ENCODE measurements around the gene CPN2.

The CPN2 gene

DNA sequence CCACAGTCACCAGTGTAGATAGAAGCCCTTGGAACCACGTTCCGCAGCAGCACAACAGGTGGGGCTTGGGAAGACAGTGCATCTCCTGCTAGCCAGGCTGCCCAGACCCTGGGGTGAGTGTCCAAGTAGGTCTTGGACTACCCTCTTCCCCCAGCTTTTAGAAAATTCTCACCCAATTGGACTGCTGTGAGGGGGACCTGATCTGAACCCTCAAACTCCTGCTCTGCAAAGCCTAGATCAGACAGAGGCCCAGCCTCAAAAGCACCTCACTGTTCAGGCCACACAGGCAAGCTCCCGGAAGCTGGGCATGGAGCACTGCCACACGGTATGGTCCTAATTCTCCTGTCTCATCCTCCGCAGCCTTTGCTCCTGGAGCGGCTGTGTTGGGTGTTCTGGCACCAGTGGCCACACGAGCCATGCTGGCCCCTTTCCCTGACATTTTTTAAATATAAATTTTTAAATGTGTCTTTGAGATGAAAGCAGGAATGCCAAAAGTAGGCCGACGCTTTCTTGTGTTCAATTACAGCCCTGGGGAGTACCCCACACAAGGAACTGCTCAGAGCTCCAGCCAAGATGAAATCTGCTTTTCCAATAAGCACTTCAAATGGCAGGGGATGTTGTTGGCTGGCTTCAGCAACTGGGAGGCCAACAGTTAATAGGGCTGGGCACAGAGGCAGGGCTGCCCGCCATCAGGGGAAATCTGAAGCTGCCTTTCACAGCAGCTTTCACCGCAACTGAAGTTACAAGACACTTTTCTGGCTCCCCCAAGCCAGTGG, 40.9 kb downstream of the CPN2 start:
- no peak for DNase-seq

DNA sequence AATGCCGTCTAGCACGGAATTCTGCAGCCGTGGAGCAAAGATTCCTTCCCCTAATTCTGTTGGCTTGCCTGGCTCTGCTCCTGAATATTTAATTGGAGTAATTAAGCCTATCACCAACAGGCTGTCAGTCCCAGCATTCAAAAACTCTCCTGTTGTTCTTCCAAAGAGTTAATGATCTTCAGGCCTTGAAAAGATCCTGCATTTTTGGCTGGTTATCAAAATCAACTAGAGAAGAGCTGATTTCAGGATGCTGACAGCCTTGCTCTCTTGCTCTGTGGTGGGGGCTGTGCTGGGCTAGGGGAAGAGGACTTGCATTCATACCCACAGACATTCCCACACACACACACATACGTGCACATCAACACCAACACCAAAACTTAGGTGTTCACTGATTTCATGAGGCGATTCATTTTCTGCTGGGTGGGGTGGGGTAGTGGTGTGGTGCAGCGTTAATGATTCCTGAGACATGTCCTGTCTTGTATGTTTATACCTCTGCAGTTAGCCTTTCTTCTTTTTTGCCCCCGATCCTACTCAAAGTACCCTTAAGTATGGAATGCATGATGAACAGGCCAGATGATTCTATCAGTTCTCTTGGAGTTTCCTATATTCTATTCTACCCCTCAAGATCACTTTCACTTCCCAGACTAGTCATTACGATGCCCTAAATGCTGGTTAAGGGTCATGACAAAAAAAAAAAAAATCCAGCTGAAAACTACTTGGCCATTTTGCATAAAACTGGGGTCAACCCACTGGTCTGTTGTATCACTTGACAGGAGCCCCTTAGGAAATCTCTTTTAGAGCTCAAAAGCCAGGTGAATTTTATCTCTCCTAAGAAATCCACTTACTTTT, 42.3 kb downstream of the CPN2 start:
- DNase-seq, result no peak

DNA sequence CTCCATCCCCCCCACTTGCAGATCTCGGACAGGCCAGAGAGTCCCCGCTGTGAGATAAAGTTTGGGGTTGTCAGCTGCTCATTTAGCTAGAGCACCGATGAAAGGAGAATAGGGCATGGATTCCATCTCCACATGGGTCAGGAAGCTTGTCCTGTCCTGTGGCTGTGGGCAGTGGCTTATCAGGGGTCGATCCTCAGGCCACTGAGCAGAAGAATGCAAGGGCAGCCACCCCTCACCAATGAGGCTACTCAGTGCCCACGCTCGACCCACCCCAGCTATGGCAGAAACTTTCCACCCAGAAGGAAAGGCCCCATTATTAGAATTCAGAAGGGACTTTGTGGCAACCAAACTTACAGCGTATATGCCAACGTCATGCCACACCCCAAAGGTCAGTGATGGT, 43.3 kb downstream of the CPN2 start:
- DNase-seq, result no peak

DNA sequence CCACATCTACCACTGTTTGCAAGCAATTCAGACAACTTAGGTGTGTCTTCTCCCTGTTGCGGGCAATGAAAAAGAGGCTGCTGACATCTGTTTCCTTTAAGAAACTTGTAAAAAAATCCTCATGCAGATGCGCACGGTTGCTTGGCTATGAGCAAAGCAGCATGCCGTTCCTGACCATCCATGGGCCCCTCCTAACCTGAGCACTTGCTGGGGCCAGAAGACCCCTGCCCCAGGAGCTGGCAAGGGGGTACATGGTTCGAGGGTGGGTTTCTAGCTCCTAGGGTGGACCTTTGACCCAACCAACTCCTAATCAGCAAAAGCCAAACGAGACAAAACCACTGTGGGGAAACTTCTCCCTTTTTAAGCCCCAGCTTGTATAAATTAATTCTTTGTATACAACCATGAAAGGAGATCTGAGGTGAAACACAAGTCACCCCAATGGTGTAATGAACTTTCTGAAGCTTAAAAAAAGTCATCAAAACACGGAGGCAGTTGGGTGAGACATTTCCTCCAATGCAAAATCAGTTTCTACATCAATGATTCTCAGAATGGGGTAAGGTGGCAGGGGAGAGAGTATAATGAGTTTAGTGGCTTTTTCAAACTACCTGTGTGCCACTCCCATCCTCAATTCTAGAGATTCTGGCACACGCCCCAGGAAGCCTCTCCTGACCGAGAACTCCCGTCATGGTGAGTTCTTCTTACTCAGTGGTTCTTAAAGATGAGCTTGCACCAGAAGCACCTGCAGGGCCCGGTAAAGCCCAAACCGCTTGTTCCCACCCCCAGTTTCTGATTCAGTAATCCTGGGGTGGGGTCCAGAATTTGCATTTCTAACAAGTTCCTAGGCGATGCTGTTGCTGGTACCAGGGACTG, 44.1 kb downstream of the CPN2 start:
- peak; percentile 69 for DNase-seq

DNA sequence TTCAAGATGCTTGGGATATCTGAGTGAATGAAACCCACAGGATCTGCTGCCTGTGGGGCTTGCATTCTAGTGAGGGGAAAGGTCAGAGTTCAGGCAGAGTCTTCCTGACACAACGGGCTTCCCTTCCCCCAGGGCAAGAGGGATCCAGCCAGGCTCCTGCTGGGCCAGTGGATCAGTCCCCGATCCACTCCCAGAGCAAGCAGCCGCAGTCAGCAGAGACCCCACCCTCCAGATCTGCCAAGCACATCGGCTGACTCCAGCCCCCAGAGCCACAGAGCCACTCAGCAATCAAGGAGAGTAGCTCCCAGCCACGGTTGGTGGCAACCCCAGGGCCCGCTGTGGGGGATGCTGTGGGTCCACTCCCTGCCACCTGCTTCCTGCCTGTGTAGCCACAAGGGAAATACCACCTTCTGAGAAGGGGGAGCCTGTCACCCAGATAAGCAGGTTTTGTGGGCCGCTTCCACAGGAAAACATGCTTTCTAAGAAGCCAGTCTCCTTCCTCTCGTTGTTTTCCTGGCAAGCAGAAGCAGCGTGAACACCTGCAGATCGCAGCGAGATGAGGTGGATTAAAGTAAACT, 44.9 kb downstream of the CPN2 start:
- peak; percentile 80 for DNase-seq

DNA sequence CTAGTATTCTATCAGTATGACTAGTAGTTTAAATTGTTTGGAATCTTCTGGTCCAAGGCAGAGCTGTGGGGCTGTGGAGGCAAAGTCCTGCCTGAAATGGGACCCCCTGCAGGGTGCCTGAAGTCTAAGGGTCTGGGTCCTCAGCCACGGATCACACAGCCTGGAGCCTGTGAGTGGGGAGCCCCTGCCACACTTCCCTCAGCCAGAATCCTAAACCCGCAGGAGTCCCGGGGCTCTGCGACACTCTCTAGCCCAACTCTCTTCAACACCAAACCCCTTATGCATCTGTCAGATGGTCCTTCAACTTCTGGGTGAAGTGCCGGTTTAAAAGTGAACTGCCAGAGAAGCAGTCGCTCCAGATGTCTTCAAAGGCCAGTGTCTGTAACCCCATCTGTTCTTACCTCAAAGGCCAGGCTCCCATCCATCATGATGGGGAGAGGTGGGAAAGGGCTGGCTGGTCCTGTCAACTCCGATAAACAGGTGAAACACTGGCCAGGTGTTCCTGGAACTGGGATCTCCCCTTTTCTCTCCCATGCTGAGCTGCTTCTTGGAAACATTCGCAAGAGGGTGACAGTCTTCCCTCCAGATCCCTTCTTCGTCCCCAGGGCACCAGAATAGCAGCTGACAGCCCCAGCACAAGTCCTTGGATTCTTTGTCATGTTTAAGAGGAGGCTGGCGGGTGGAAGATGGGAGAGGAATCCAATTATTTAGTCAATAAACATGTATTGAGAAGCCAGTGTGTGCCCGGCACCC, 45.6 kb downstream of the CPN2 start:
- DNase-seq, result no peak

DNA sequence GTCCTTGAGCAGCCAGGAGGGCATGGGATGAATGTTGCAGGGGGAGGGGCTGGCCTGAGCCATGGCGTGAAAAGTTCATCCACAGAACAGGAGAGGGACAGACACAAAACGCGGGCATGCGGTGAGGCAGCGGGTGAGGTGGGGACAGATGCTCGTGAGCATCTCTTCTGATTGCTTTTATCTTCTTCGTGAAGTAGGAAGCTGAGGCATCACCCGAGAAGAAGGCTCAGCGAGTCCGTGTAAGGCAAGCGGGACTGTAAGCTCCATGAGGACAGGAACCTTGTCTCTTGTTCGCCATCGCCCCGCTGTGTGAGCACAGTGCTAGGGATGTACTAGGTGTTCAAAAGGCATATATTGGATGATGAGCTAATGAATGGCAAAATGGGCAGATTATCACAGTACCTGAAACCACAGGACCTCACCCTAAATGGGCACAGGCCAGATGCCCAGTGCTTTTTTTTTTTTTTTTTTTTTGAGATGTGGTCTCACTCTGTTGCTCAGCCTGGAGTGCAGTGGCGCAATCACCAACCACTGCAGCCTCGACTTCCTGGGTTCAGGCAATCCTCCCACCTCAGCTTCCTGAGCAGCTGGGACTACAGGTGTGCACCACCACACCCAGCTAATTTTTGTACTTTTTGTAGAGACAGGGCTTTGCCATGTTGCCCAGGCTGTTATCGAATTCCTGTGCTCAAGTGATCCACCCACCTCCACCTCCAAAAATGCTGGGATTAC, 46.8 kb downstream of the CPN2 start:
- no peak for DNase-seq

DNA sequence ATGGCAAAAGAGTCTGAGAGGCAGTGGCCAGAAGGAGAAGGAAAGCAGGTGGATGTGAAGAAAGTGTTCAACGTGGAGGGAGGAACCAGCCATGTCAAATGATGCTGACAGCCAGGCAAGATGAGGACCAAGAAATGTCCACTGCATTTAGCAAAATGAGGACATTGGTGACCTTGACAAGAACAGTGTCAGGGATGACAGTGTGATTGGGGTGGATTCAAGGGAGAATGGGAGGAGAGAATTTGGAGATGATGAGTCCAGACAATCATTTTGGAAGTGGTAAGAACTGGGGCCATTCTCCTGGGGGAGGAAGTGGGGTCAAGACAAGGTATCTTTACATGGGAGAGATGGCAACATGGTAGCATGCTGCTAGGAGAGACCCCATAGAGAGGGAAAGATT, 47.4 kb downstream of the CPN2 start:
- no peak for DNase-seq

DNA sequence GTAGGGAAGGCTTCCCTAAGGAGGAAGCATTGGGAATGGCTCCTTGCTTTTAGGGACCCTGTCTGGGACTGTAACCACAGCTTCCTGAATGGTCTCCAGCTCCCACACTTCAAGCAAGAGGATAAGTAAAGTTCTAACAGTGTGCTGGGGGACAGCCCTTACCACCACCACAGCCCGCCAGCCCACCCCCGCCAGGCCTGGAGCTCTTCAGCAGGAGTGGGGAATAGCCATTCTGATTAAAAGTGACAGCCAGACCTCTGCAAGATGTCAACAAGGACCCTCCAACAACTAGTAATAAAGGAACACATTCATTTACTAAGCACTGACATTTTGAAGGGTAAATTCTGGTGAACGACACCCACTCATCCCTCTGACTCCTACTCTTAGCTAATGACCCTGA, 49.4 kb downstream of the CPN2 start:
- DNase-seq, result no peak

DNA sequence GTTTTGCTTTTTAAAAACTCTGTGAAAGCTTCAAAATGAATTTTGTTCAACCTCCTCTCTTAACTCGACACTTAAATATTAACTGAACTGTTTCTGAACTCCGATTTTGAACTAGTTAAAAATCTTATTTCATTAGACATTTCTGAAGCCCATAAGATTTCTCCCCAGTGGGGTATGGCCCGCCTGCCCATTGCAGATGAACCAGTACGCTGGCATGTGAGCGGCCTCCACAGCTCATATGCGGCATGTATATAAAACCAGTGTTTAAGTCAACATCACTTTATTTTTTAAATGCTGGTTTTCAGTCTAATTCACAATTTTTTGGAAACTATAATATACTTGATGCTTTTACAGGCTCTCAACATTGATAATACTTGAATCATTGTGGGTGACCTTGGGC, 50.2 kb downstream of the CPN2 start:
- DNase-seq, result no peak

DNA sequence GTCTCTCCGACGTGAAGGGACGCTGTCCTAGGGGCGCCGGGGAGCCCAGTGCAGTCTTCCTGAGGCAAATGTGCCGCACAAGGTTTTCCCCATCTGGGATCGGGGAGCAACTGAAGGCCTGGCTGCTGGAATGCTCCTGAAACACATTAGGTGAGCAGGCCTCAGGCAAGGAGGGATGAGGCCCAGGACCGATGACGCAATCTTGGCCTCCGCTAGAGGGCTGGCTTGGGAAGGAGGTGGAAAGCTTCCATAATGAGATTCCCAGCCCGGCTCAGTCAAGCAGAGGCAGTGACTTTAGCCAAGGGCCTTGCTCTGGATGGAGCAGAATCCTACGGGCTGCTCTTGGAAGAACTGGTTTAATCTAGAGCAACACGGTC, 50.8 kb downstream of the CPN2 start:
- no peak for DNase-seq

DNA sequence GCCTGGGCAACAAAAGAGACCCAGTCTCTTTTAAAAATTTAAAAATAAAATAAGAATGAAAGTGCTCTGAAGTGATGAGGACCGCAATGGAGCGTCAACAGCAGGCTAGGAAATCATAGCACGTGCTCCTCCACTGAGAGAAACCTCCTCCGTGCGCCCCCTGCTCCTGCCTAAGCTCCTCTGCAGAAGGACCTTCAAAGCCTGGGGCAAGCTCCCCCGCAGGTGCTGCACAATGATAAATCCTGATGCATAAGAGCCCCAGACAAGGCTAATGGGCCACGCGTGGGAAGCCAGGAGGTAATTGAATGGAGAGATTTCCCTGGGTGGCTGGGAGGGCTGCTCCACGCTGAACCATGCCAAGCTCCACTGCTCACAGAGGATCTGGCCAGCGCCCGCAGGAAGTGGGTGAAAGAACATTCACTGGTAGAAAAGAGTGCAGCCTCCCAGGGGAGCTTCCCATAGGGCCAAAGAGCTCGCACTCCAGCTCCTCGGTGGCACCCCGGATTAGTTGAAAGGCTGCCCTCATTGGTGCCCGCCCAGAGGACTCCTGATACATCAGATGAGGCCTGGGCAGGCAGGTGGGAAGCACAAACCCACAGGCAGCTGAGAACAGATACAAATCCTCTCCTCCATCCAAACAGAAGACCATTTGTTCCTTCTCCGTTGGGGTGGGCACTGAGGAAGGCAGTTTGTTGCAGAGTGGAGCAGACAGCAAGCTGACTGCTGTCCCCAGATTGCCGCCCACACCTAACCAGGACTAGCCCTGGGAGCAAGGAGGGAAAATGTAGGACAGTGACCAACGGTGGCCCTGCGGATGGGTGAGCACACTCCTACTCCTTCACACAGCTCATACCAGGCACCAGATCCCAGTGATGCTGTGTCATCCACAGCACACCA, 52.5 kb downstream of the CPN2 start:
- no peak for DNase-seq

DNA sequence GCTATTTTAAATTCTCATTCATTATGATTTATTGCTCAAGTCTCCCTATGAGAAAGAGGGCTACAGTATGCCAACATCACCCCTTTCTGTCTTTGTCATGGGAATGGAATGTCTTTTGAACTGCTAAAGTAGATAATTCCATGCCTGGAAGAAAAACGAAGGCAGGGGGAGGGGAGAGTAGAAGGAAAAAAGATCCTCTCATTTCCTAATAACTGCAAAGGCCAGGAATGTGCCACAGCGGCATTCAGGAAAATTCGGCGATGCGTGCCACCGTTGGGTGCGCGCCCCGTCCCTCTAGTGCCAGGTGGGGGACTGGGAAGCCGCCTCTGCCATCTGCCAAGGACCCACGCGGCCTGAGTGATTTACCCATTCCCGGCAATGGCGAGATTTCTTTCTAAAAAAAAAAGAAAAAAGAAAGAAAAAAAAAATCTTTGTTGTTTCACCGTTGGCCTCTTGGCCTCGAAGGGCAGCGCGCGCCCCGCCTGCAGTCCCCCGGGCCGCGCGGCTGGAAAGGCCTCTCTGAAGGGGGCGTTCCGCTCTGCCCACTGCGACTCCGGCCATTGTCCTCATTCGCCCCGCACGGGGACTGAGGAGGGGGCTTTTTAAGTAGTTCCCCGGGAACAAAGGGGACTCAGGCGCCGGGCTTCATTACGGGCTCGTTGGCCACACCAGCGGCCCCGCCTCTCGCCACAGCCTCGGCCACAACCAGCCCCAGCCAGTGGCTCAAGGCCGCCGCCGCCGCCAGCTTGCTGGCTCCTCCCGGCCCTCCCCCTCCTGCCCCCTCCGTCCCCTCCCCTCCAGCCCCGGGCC, 54.5 kb downstream of the CPN2 start:
- DNase-seq, result no peak

DNA sequence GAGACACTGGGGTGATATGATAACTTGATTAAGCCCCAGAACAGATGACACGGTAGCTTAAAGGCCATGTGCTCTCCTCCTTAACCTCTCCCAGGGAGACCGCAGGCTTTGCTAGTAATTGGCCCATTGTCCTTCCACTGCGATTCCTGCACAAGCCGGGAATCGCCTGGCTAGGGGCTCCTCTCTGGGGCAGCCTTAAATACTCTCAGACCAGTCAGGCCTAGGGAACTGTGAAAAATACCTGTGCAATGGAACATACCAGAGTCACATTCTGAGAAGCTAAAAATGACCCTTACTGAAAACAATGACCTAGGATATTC, 56.3 kb downstream of the CPN2 start:
- DNase-seq, result no peak

DNA sequence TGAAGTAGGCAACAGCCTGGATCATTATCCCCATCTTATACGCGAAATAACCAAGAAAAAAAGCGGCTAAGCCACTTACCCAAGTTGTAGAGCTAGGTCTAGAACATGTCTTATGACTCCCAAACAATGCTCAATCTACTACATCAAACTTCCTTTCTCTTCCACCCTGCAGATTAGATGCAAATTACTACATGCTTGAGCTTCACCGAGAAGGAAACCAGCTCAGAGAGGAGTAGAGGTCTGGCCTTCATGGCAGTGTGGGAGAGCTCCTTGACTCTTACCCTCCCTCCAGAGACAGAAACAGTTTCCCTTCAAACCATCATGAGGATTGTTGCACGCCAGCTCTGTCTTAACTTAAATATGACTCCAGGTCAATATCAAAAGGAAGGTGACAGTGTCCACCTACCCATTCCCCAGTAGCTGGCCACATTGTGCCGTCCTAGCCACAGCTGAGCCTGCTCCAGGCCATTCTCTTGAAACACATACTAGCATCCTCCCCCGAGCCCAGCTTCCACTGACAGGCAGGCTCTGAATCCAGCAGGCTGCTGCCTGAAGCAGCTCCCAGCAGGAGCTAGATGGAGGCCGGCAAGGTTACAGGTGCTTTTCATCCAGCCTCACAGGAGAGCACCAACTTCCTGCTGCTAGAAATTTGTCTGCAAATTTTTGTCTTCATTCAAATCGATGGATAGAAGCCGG, 56.8 kb downstream of the CPN2 start:
- no peak for DNase-seq

DNA sequence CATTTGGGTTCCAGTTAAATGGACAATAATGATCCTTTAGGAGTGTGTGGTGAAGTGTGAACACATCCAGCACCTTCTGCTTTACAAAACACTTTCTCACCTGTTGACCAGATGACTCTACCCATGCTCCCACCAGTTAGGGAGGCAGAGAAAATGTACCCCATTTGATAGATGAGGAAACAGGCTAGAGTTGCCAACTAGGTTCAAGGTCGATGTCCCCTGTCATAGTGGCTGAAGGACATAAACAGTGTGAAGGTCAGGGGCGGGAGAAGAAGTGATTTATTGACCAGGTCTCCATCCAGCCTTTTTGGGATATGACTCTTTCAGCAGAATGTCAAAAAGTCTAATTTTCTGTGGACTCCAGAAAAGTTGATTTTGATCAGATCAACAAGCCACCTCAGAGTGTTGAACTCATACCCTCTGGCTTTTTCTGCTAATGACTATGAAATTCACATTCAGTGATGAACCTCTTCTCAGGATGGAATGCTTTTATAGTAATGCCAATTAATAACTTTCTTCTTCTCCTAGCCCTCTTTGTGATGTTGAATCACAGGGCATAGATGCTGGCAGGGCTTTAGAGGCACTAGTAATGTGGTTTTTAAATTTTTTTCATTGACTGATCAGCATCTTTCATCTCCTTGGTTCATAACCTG, 57.5 kb downstream of the CPN2 start:
- no peak for DNase-seq

DNA sequence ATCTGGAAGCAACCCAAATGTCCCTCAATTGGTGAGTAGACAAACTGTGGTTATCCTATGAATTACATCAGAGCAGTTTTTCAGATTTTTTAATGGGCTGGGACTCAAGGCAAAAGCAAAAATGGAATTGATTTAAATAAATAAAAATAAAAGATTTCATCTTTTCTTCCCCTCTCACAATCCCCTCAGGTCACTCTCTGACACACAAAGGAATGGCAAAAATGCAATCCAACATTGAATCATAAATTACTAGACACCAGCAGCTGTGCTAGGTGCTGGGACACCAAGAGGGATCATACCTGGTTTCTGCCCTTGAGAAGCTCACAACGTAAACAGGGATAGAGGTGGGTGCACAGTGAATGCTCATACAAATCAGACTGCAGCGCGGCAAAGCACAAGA, 58.8 kb downstream of the CPN2 start:
- no peak for DNase-seq

All from activated CD4-positive, alpha-beta T cell treated with anti-CD3 and anti-CD28 coated beads, Interleukin-2, Interleukin-6, amounts not matched to agents 100 ng/mL and 50 ng/mL, durations not matched to agents 16 hours and 8 hours (primary cell).